ENCODE measurements around the gene DUOX2.

- TF ChIP-seq CTCF (IDR thresholded peaks at IDR 0.05), result no peak
- TF ChIP-seq POLR2A (IDR thresholded peaks at IDR 0.05), result no peak
Observed at GRCh38 chr15:45094358-45094730, 19.6 kb downstream of the DUOX2 start.

Data from esophagus squamous epithelium (tissue), 4 donors.